Measurements from ENCODE around the gene SUPT20HL2.

SUPT20HL2 gene

DNA sequence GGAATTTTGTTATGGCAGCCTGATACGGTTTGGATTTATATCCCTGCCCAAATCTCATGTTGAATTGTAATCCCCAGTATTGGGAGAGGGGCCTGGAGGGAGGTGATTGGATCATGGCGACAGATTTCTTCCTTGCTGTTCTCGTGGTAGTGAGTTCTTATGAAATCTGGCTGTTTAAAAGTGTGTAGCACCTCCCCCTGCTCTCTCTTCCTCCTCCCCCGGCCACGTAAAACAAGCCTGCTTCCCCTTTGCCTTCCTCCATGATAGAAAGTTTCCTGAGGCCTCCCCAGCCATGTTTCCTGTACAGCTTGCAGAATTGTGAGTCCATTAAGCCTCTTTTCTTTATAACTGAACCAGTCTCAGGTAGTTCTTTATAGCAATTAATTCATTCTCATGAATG, 37.9 kb downstream of the SUPT20HL2 start:
- Histone ChIP-seq H3K4me3 (replicated peaks; ENCODE audit: insufficient read depth, low read length) (no peak overlapping the region), H3K27me3 (ENCODE audit: insufficient read depth, poor library complexity, severe bottlenecking) (no peaks in the 10 kb centered on the region), H3K27ac (replicated peaks) (peak overlapping the region; percentile 17; the same call in 1 of the 2 replicates)
- DNase-seq (ENCODE audit: low read depth in 1 of 2, low spot score in 1 of 2) = peak; percentile 23 to 48
- TF ChIP-seq, protein P1, sequence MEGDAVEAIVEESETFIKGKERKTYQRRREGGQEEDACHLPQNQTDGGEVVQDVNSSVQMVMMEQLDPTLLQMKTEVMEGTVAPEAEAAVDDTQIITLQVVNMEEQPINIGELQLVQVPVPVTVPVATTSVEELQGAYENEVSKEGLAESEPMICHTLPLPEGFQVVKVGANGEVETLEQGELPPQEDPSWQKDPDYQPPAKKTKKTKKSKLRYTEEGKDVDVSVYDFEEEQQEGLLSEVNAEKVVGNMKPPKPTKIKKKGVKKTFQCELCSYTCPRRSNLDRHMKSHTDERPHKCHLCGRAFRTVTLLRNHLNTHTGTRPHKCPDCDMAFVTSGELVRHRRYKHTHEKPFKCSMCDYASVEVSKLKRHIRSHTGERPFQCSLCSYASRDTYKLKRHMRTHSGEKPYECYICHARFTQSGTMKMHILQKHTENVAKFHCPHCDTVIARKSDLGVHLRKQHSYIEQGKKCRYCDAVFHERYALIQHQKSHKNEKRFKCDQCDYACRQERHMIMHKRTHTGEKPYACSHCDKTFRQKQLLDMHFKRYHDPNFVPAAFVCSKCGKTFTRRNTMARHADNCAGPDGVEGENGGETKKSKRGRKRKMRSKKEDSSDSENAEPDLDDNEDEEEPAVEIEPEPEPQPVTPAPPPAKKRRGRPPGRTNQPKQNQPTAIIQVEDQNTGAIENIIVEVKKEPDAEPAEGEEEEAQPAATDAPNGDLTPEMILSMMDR (IDR thresholded peaks at IDR 0.05; ENCODE audit: insufficient read depth, low read length) = no peak
- TF ChIP-seq GABPA (IDR thresholded peaks at IDR 0.05; ENCODE audit: low read depth) (no peak), SPI1 (IDR thresholded peaks at IDR 0.05; ENCODE audit: borderline replicate concordance, low read depth) (no peak), POLR2AphosphoS5 (IDR thresholded peaks at IDR 0.05; ENCODE audit: low read depth) (no peak)
- TF ChIP-seq, protein P2, sequence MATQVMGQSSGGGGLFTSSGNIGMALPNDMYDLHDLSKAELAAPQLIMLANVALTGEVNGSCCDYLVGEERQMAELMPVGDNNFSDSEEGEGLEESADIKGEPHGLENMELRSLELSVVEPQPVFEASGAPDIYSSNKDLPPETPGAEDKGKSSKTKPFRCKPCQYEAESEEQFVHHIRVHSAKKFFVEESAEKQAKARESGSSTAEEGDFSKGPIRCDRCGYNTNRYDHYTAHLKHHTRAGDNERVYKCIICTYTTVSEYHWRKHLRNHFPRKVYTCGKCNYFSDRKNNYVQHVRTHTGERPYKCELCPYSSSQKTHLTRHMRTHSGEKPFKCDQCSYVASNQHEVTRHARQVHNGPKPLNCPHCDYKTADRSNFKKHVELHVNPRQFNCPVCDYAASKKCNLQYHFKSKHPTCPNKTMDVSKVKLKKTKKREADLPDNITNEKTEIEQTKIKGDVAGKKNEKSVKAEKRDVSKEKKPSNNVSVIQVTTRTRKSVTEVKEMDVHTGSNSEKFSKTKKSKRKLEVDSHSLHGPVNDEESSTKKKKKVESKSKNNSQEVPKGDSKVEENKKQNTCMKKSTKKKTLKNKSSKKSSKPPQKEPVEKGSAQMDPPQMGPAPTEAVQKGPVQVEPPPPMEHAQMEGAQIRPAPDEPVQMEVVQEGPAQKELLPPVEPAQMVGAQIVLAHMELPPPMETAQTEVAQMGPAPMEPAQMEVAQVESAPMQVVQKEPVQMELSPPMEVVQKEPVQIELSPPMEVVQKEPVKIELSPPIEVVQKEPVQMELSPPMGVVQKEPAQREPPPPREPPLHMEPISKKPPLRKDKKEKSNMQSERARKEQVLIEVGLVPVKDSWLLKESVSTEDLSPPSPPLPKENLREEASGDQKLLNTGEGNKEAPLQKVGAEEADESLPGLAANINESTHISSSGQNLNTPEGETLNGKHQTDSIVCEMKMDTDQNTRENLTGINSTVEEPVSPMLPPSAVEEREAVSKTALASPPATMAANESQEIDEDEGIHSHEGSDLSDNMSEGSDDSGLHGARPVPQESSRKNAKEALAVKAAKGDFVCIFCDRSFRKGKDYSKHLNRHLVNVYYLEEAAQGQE (IDR thresholded peaks at IDR 0.05; ENCODE audit: insufficient replicate concordance, low read depth) = no peak

DNA sequence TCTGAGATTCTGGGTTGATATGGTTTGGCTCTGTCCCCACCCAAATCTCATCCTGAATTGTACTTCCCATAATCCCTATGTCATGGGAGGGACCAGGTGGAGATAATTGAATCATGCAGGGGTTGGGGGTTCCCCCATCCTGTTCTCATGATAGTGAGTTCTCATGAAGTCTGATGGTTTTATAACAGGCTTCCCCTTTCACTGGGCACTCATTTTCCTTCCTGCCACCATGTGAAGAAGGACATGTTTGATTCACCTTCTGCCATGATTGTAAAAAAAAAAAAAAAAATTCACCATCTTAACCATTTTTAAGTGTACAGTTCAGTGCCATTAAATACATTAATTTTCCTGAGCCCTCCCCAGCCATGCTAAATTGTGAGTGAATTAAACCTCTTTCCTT, 42.6 kb downstream of the SUPT20HL2 start:
- no peak for DNase-seq (ENCODE audit: low read depth in 1 of 2, low spot score in 1 of 2)
- H3K4me3 ChIP-seq (replicated peaks; ENCODE audit: insufficient read depth, low read length) = no peak overlapping the region
- H3K27me3 ChIP-seq (ENCODE audit: insufficient read depth, poor library complexity, severe bottlenecking) = no peaks in the 10 kb centered on the region
- no peak overlapping the region for H3K27ac ChIP-seq (replicated peaks)
- TF ChIP-seq, protein P2 (IDR thresholded peaks at IDR 0.05; ENCODE audit: insufficient replicate concordance, low read depth) = no peak

DNA sequence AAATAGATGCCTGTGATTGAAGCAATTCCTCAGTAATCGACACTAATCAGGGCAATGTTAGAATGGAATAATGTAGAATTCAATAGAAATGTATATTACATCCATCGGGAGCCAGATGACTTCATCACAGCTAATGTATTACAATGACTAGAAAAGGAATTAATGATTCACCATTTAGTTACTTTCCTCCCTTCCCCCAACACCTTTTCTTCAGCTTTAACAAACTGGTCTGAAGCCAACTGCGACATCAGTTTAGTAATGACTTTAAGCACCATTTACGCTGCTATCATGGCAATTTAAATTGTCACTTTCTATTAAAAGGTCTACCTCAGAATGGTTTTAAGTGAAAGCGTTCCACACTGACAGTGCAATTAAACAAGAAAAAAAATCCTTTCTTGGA, 45.1 kb downstream of the SUPT20HL2 start:
- no peak for DNase-seq (ENCODE audit: low read depth in 1 of 2, low spot score in 1 of 2)
- H3K4me3 ChIP-seq (replicated peaks; ENCODE audit: insufficient read depth, low read length) = no peak overlapping the region
- no peak for TF ChIP-seq SPI1 (IDR thresholded peaks at IDR 0.05; ENCODE audit: borderline replicate concordance, low read depth)
- TF ChIP-seq GABPA (IDR thresholded peaks at IDR 0.05; ENCODE audit: low read depth) = no peak
- TF ChIP-seq, protein P1 (IDR thresholded peaks at IDR 0.05; ENCODE audit: insufficient read depth, low read length) = no peak
- TF ChIP-seq POLR2AphosphoS5 (IDR thresholded peaks at IDR 0.05; ENCODE audit: low read depth) = no peak
- TF ChIP-seq, protein P2 (IDR thresholded peaks at IDR 0.05; ENCODE audit: insufficient replicate concordance, low read depth) = no peak

DNA sequence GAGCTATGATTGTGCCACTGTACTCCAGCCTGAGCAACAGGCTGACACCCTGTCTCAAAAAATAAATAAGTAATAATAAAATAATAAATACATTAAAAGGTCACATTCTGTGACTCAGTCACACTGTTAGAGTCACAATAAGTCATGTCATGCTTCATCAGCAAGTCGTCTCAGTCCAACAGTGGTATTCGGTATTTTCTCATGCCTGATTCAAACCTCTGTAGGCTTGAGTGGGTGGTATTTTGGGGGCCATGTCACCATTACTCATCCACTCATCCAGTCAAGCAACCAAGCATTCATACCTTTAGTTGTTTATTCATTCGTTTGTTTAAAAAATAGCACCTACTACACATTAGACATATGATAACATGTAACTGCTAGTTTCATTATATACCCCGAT, 46.9 kb downstream of the SUPT20HL2 start:
- Histone ChIP-seq H3K27ac (replicated peaks) (no peak overlapping the region), H3K4me3 (replicated peaks; ENCODE audit: insufficient read depth, low read length) (no peak overlapping the region), H3K27me3 (ENCODE audit: insufficient read depth, poor library complexity, severe bottlenecking) (no peaks in the 10 kb centered on the region)
- DNase-seq (ENCODE audit: low read depth in 1 of 2, low spot score in 1 of 2) = no peak
- TF ChIP-seq SPI1 (IDR thresholded peaks at IDR 0.05; ENCODE audit: borderline replicate concordance, low read depth) = no peak
- no peak for TF ChIP-seq POLR2AphosphoS5 (IDR thresholded peaks at IDR 0.05; ENCODE audit: low read depth)
- no peak for TF ChIP-seq GABPA (IDR thresholded peaks at IDR 0.05; ENCODE audit: low read depth)
- TF ChIP-seq, protein P1 (IDR thresholded peaks at IDR 0.05; ENCODE audit: insufficient read depth, low read length) = no peak
- TF ChIP-seq, protein P2 (IDR thresholded peaks at IDR 0.05; ENCODE audit: insufficient replicate concordance, low read depth) = no peak

More for the DNA sequence above, 45.1 kb downstream of the SUPT20HL2 start:
- no peaks in the 10 kb centered on the region for H3K27me3 ChIP-seq (ENCODE audit: insufficient read depth, poor library complexity, severe bottlenecking)
- no peak overlapping the region for H3K27ac ChIP-seq (replicated peaks)
